Activated naive CD4-positive, alpha-beta T cell treated with anti-CD3 and anti-CD28 coated beads for 36 hours (primary cell): Measurements from ENCODE around the gene AP3B1. TPM values are rescaled to one million over a fixed set of nuclear protein-coding genes. Genes with fewer than 3 reads are reported as not detected.
A peak's percentile ranks its signal among the peaks of the same experiment; 100 is the strongest.

Source experiments
- CTCF ChIA-PET: fragments of 350-600 bp; sonication (Branson Sonifier 250); formaldehyde crosslinking; loops from one replicate; lab custom pipeline; 2021; ENCODE audit warnings: antibody characterized with exemption; lab: Charles Lee
- DNase-seq: peaks from one replicate; pipeline ENCODE4 v3.0.0-alpha.2; 2020
- H3K27ac Mint-ChIP-seq: one replicate; pipeline ENCODE4 v1.8.0; 2021; ENCODE audit warnings: mild to moderate bottlenecking, mixed read lengths
- H3K27me3 Mint-ChIP-seq: one replicate; pipeline ENCODE4 v1.8.0; 2021; ENCODE audit warnings: low read depth, mixed read lengths
- H3K36me3 Mint-ChIP-seq: one replicate; pipeline ENCODE4 v1.8.0; 2021; ENCODE audit warnings: low read depth, mixed read lengths
- H3K4me1 Mint-ChIP-seq: one replicate; pipeline ENCODE4 v1.8.0; 2021; ENCODE audit warnings: low read depth, mixed read lengths
- H3K4me3 Mint-ChIP-seq: one replicate; pipeline ENCODE4 v1.8.0; 2021; ENCODE audit warnings: mild to moderate bottlenecking, moderate library complexity, mixed read lengths
- H3K9me3 Mint-ChIP-seq: one replicate; pipeline ENCODE4 v1.8.0; 2021; ENCODE audit warnings: mixed read lengths
- intact Hi-C: fragments of 100-400 bp; cut with micrococcal nuclease; formaldehyde crosslinking; loops from one replicate; pipeline ENCODE4 v1.15.1; 2023
- total RNA-seq, 2 experiments: library from RNA; stranded (reverse); gene quantifications; one replicate each; pipeline ENCODE4 v1.2.3, GENCODE V29; 2021

AP3B1 gene
- total RNA-seq, result 10 to 100 TPM; 29.9 to 33.0 TPM

DNA sequence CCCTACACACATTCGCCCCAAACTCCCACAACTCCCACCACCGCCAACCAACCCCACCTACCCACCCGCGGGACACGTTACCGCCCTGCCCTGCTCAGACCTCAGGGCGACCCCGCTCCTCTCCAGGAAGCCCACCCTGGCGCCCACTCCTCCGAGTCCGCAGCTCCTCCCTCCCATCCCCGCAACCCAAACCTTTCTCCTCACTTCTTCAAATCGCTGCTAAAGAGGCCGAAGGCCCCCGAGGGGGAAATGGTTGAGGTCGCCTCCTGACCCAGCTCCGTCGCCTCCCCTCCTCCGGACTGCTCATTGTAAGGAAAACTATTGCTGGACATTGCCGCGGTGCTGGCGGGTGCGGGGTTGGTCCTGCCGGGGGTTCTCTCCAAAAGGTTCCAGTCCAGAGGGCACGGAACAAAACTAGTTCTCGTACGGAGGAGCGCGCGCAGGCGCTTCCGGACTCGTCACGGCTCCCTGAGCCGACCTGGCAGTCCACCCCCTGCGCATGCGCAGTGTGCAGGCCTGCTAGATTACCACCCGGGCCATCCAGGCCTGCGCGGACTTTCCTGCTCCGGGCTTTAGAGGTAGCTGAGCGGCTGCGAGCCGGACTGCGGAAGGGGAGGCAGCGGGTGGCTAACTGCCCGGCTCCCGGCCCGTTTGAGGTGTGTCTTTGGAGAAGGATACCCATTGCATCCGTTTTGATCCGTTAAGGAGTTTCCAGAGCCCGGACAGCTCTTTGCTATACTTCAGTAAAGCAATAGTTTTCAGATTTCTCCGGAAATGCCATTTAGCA is at the start of gene AP3B1:
AP3B1 (minus strand) TSS at position 451 of the 787 bp plus-strand sequence; CDS start at position 332, 119 bp downstream.
- peaks cover 32% of the 10 kb centered on the region for H3K4me1 Mint-ChIP-seq
- peak within 1 kb of the TSS; percentile 97 for H3K27ac Mint-ChIP-seq
- peaks cover 5% of the 10 kb centered on the region for H3K36me3 Mint-ChIP-seq
- H3K4me3 Mint-ChIP-seq, result peak within 1 kb of the TSS; percentile 91
- intact Hi-C loops, result loop anchor here (1.0 to 10.0 kb wide), 5 partner anchors 66 to 1264 kb away; partner anchors contain the start of genes AGGF1, SCAMP1 and TBCA
- no peaks in the 10 kb centered on the region for H3K9me3 Mint-ChIP-seq
- peak; percentile 97 for DNase-seq
- no peaks in the 10 kb centered on the region for H3K27me3 Mint-ChIP-seq
- CTCF ChIA-PET, result interaction anchor here (0.6 to 1.8 kb wide), 5 partner anchors 27 to 894 kb away, joined by 3 to 6 read pairs (median 3); partner anchors contain the start of gene SCAMP1

GRCh38 chr5:78341440-78341839 is 46.9 kb upstream of the AP3B1 start:
- CTCF ChIA-PET, result no interaction called here
- H3K4me3 Mint-ChIP-seq, result no peak overlapping the region
- no peak overlapping the region for H3K27ac Mint-ChIP-seq
- H3K27me3 Mint-ChIP-seq, result peaks cover 8% of the 10 kb centered on the region
- H3K36me3 Mint-ChIP-seq, result no peaks in the 10 kb centered on the region
- DNase-seq, result no peak
- H3K4me1 Mint-ChIP-seq, result no peaks in the 10 kb centered on the region
- H3K9me3 Mint-ChIP-seq, result peaks cover 13% of the 10 kb centered on the region
- intact Hi-C loops, result no loop called here

- CTCF ChIA-PET, result no interaction called here
- H3K4me1 Mint-ChIP-seq, result no peaks in the 10 kb centered on the region
- DNase-seq, result no peak
- H3K9me3 Mint-ChIP-seq, result peaks cover 13% of the 10 kb centered on the region
- H3K36me3 Mint-ChIP-seq, result no peaks in the 10 kb centered on the region
- intact Hi-C loops, result no loop called here
- no peak overlapping the region for H3K4me3 Mint-ChIP-seq
- peaks cover 8% of the 10 kb centered on the region for H3K27me3 Mint-ChIP-seq
- H3K27ac Mint-ChIP-seq, result no peak overlapping the region
Measured at GRCh38 chr5:78339617-78340436, 45.3 kb upstream of the AP3B1 start.

GRCh38 chr5:78336698-78337097 is 42.2 kb upstream of the AP3B1 start:
- Mint-ChIP-seq H3K36me3 (no peaks in the 10 kb centered on the region), H3K4me3 (no peak overlapping the region), H3K27ac (no peak overlapping the region), H3K9me3 (peaks cover 13% of the 10 kb centered on the region), H3K27me3 (peaks cover 8% of the 10 kb centered on the region), H3K4me1 (no peaks in the 10 kb centered on the region)
- CTCF ChIA-PET, result interaction anchor here (0.8 kb wide), 1 partner anchor 11 kb away, joined by 3 read pairs; no protein-coding TSS in a partner anchor
- no peak for DNase-seq
- intact Hi-C loops, result no loop called here

- Mint-ChIP-seq H3K27ac (no peak overlapping the region), H3K4me1 (no peaks in the 10 kb centered on the region), H3K27me3 (peaks cover 8% of the 10 kb centered on the region), H3K4me3 (no peak overlapping the region), H3K36me3 (no peaks in the 10 kb centered on the region), H3K9me3 (peaks cover 13% of the 10 kb centered on the region)
- intact Hi-C loops, result no loop called here
- no peak for DNase-seq
- CTCF ChIA-PET, result interaction anchor here (0.8 kb wide), 1 partner anchor 776 kb away, joined by 4 read pairs; no protein-coding TSS in a partner anchor
Measured at GRCh38 chr5:78335976-78336375, 41.5 kb upstream of the AP3B1 start.

DNA sequence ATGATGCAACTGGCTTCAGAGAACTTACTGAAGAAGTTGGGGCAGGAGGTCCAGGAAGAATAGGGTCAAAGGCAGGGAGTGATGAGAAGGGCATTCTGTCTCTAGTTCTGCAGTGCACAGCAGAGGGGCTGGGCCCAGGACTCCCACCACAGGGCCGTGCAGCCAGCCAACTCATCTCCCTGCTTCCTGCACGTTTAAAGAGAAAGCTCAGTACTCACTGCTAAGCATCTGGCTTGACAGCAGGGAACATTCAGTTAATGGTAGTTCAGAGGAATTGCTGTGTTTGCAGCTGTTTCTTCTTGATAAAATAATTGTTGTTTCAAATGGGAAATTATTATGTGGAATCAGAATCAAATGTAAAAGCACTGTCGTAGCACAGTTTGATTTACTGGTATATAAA is 40.3 kb upstream of the AP3B1 start:
- Mint-ChIP-seq H3K27me3 (peaks cover 8% of the 10 kb centered on the region), H3K4me3 (no peak overlapping the region), H3K9me3 (peaks cover 13% of the 10 kb centered on the region), H3K27ac (no peak overlapping the region), H3K36me3 (no peaks in the 10 kb centered on the region), H3K4me1 (no peaks in the 10 kb centered on the region)
- intact Hi-C loops, result no loop called here
- DNase-seq, result no peak
- CTCF ChIA-PET, result no interaction called here

- CTCF ChIA-PET, result no interaction called here
- no peak overlapping the region for H3K4me3 Mint-ChIP-seq
- H3K36me3 Mint-ChIP-seq, result no peaks in the 10 kb centered on the region
- DNase-seq, result no peak
- H3K4me1 Mint-ChIP-seq, result no peaks in the 10 kb centered on the region
- peaks cover 2% of the 10 kb centered on the region for H3K27me3 Mint-ChIP-seq
- intact Hi-C loops, result no loop called here
- no peak overlapping the region for H3K27ac Mint-ChIP-seq
- peaks cover under 1% of the 10 kb centered on the region for H3K9me3 Mint-ChIP-seq
Measured at GRCh38 chr5:78331523-78332080, 37.1 kb upstream of the AP3B1 start.

DNA sequence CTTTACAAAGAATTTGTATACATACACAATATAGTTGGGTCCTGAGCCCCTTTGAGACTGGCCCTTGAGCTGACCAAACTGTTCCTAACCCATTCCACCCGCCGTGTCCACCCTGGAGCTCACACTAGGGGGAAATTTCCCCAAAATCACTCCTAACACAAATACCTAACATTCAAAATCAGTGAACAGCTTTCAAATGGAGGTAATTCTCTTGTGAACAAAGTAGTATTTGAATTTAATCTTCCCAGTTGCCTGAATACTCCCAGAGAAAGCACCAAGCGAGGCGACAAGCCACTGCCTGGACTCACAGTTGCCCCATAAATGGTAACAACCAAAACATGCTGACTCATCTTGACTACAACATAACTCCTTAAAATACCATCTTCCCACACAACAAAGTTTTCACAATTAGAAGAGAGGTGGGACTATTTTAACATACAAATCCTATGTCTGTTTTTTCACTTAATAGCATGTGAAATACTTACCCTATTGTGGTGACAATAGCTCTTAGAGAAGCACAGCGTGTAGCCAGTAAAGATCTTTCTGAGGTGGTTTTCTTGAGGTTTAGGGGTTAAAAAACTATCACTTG is 34.2 kb upstream of the AP3B1 start:
- no peaks in the 10 kb centered on the region for H3K36me3 Mint-ChIP-seq
- intact Hi-C loops, result no loop called here
- H3K27ac Mint-ChIP-seq, result no peak overlapping the region
- no peak overlapping the region for H3K4me3 Mint-ChIP-seq
- H3K27me3 Mint-ChIP-seq, result no peaks in the 10 kb centered on the region
- no peak for DNase-seq
- H3K9me3 Mint-ChIP-seq, result no peaks in the 10 kb centered on the region
- no peaks in the 10 kb centered on the region for H3K4me1 Mint-ChIP-seq
- CTCF ChIA-PET, result no interaction called here

DNA sequence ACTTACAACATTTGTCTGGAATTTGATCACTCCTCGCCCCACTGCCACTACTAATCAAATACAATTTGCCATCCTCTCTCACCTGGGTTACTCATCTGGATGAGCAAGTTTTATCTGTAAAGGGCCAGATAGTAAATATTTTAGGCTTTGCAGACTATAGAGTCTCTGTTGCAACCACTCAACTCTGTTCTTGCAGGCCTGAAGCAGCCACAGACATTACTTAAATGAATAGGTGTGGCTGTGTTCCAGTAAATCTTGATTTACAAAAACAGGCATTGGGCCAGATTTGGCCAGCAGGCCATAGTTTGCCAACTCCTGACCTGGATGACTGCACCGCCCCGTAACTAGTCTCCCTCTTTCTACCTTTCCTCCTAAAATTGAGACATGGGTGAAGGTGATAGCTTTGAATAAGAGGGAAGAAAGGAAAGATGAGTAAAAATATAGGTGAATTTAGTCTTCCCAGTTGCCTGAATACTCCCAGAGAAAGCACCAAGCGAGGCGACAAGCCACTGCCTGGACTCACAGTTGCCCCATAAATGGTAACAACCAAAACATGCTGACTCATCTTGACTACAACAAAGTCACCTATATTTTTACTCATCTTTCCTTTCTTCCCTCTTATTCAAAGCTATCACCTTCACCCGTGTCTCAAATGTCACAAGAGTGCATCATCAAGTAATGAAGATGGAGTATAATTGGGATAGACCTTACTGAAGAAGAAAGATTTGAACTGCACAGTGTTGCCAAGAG is 33.4 kb upstream of the AP3B1 start:
- CTCF ChIA-PET, result no interaction called here
- no peak overlapping the region for H3K27ac Mint-ChIP-seq
- no peaks in the 10 kb centered on the region for H3K4me1 Mint-ChIP-seq
- no peaks in the 10 kb centered on the region for H3K36me3 Mint-ChIP-seq
- H3K27me3 Mint-ChIP-seq, result no peaks in the 10 kb centered on the region
- DNase-seq, result no peak
- H3K4me3 Mint-ChIP-seq, result no peak overlapping the region
- intact Hi-C loops, result no loop called here
- H3K9me3 Mint-ChIP-seq, result no peaks in the 10 kb centered on the region

- Mint-ChIP-seq H3K27me3 (no peaks in the 10 kb centered on the region), H3K4me1 (no peaks in the 10 kb centered on the region), H3K27ac (no peak overlapping the region), H3K36me3 (no peaks in the 10 kb centered on the region), H3K4me3 (no peak overlapping the region), H3K9me3 (no peaks in the 10 kb centered on the region)
- DNase-seq, result no peak
- CTCF ChIA-PET, result no interaction called here
- intact Hi-C loops, result no loop called here
Measured at GRCh38 chr5:78326930-78327329, 32.4 kb upstream of the AP3B1 start.

GRCh38 chr5:78323241-78323640 is 28.7 kb upstream of the AP3B1 start:
- no peak overlapping the region for H3K27ac Mint-ChIP-seq
- DNase-seq, result no peak
- no peaks in the 10 kb centered on the region for H3K4me1 Mint-ChIP-seq
- intact Hi-C loops, result loop anchor here (5.0 kb wide), 3 partner anchors 209 to 809 kb away; no protein-coding TSS in a partner anchor
- no peak overlapping the region for H3K4me3 Mint-ChIP-seq
- CTCF ChIA-PET, result interaction anchor here (0.9 kb wide), 1 partner anchor 220 kb away, joined by 3 read pairs; no protein-coding TSS in a partner anchor
- no peaks in the 10 kb centered on the region for H3K36me3 Mint-ChIP-seq
- H3K9me3 Mint-ChIP-seq, result no peaks in the 10 kb centered on the region
- no peaks in the 10 kb centered on the region for H3K27me3 Mint-ChIP-seq
